Measurements from ENCODE around the gene VPS4B.

GRCh38 chr18:63445037-63445436, 22.8 kb upstream of the VPS4B start:
- no peak for TF ChIP-seq EZH2 (IDR thresholded peaks at IDR 0.05; ENCODE audit: insufficient read depth, poor library complexity, severe bottlenecking)
- TF ChIP-seq EZH2phosphoT487 (IDR thresholded peaks at IDR 0.05; ENCODE audit: insufficient read depth, low read depth), result no peak
